HG03196 (cell line): Measurements from ENCODE around the gene IL6ST.
"Not testable (repeated sequence)": the region's sequence is repeated elsewhere in the genome, so short reads cannot be mapped to it uniquely, and the experiment has no call there.

Experiments used
- ATAC-seq: cut with Tn5 transposase; IDR thresholded peaks from one replicate; pipeline ENCODE4 v1.9.1; 2021; ENCODE audit not compliant: unreplicated experiment

IL6ST gene

GRCh38 chr5:55969956-55970355, 24.8 kb downstream of the IL6ST start:
- ATAC-seq = no peak

- no peak for ATAC-seq
Measured at GRCh38 chr5:55966284-55966683, 28.5 kb downstream of the IL6ST start.

GRCh38 chr5:55965525-55965924, 29.2 kb downstream of the IL6ST start:
- no peak for ATAC-seq

GRCh38 chr5:55960779-55961178, 34.0 kb downstream of the IL6ST start:
- no peak for ATAC-seq

- ATAC-seq = no peak
Measured at GRCh38 chr5:55959208-55959607, 35.6 kb downstream of the IL6ST start.

GRCh38 chr5:55941154-55941553, 53.6 kb downstream of the IL6ST start:
- not testable (repeated sequence) for ATAC-seq

GRCh38 chr5:55937598-55937997, 57.2 kb downstream of the IL6ST start:
- not testable (repeated sequence) for ATAC-seq

- ATAC-seq = no peak
Measured at GRCh38 chr5:55936100-55936693, 58.6 kb downstream of the IL6ST start.

GRCh38 chr5:55935371-55935770, 59.4 kb downstream of the IL6ST start:
- ATAC-seq = no peak

GRCh38 chr5:55934720-55935119, 60.0 kb downstream of the IL6ST start:
- ATAC-seq = no peak

- ATAC-seq = no peak
Measured at GRCh38 chr5:55934115-55934613, 60.6 kb downstream of the IL6ST start.

GRCh38 chr5:55933377-55934114, 61.2 kb downstream of the IL6ST start:
- ATAC-seq = no peak

- ATAC-seq = no peak
Measured at GRCh38 chr5:55932700-55933099, 62.1 kb downstream of the IL6ST start.

- ATAC-seq = no peak
Measured at GRCh38 chr5:55929020-55929799, 65.6 kb downstream of the IL6ST start.

GRCh38 chr5:55927861-55928655, 66.7 kb downstream of the IL6ST start:
- no peak for ATAC-seq

GRCh38 chr5:55926476-55926875, 68.3 kb downstream of the IL6ST start:
- ATAC-seq = no peak

- ATAC-seq = no peak
Measured at GRCh38 chr5:55925712-55926111, 69.1 kb downstream of the IL6ST start.

- no peak for ATAC-seq
Measured at GRCh38 chr5:55925181-55925580, 69.6 kb downstream of the IL6ST start.

- ATAC-seq = no peak
Measured at GRCh38 chr5:55924744-55925143, 70.0 kb downstream of the IL6ST start.

GRCh38 chr5:55923865-55924500, 70.8 kb downstream of the IL6ST start:
- ATAC-seq = no peak
